CD8-positive, alpha-beta memory T cell (primary cell): Measurements from ENCODE around the gene SLC30A3. TPM values are rescaled to one million over a fixed set of nuclear protein-coding genes. Genes with fewer than 3 reads are reported as not detected.

Source experiments
- CTCF ChIA-PET: fragments of 350-600 bp; sonication (Branson Sonifier 250); formaldehyde crosslinking; loops from one replicate; lab custom pipeline; 2021; ENCODE audit warnings: antibody characterized with exemption; lab: Charles Lee
- POLR2A ChIA-PET: fragments of 350-600 bp; sonication (Branson Sonifier 250); formaldehyde crosslinking; loops from one replicate; lab custom pipeline; 2021; ENCODE audit warnings: antibody characterized with exemption; lab: Charles Lee
- DNase-seq, 5 donors: peaks; one replicate each; pipeline versions ENCODE4 v3.0.0 to v3.0.0-alpha.2; 2020 to 2022; ENCODE audit warnings: mixed read lengths in 1 of 5
- H3K27ac ChIP-seq: one replicate; pipeline ENCODE4 v1.7.0; 2013; ENCODE audit warnings: low read depth, mild to moderate bottlenecking, low read length, moderate library complexity
- H3K27me3 ChIP-seq: 2 replicates; pipeline ENCODE4 v1.7.0; 2013; ENCODE audit warnings: low read length, mild to moderate bottlenecking; ENCODE audit not compliant: insufficient read depth, poor library complexity, severe bottlenecking
- H3K36me3 ChIP-seq: 2 replicates; pipeline ENCODE4 v1.7.0; 2013; ENCODE audit warnings: mild to moderate bottlenecking, low read length, moderate library complexity; ENCODE audit not compliant: insufficient read depth
- H3K4me1 ChIP-seq: 2 replicates; pipeline ENCODE4 v1.7.0; 2013; ENCODE audit warnings: mild to moderate bottlenecking, low read length, moderate library complexity; ENCODE audit not compliant: insufficient read depth
- H3K4me3 ChIP-seq: 2 replicates; pipeline ENCODE4 v1.7.0; 2013; ENCODE audit warnings: mild to moderate bottlenecking, low read length
- H3K9me3 ChIP-seq: 2 replicates; pipeline ENCODE4 v1.7.0; 2013; ENCODE audit warnings: mild to moderate bottlenecking, low read length
- H3K27ac Mint-ChIP-seq, 8 donors: one replicate each; pipeline ENCODE4 v1.8.0; 2020 to 2021; ENCODE audit warnings: mixed read lengths in 8 of 8, mild to moderate bottlenecking in 6 of 8, inconsistent platforms in 3 of 8, moderate library complexity in 3 of 8
- H3K27me3 Mint-ChIP-seq, 2 donors: one replicate each; pipeline ENCODE4 v1.8.0; 2020 to 2021; ENCODE audit warnings: mixed read lengths in 2 of 2, mild to moderate bottlenecking in 1 of 2, moderate library complexity in 1 of 2
- H3K36me3 Mint-ChIP-seq, 3 donors: one replicate each; pipeline ENCODE4 v1.8.0; 2020 to 2021; ENCODE audit warnings: mixed read lengths in 3 of 3, inconsistent platforms in 1 of 3, mild to moderate bottlenecking in 1 of 3
- H3K4me1 Mint-ChIP-seq, 3 donors: one replicate each; pipeline ENCODE4 v1.8.0; 2020 to 2021; ENCODE audit warnings: mixed read lengths in 3 of 3, inconsistent platforms in 1 of 3, mild to moderate bottlenecking in 1 of 3
- H3K4me3 Mint-ChIP-seq, 7 donors: one replicate each; pipeline ENCODE4 v1.8.0; 2020 to 2021; ENCODE audit warnings: mixed read lengths in 7 of 7, mild to moderate bottlenecking in 6 of 7, moderate library complexity in 4 of 7, inconsistent platforms in 2 of 7
- H3K9me3 Mint-ChIP-seq, 5 donors: one replicate each; pipeline ENCODE4 v1.8.0; 2020 to 2022; ENCODE audit warnings: mixed read lengths in 5 of 5, mild to moderate bottlenecking in 3 of 5, moderate library complexity in 2 of 5, inconsistent platforms in 1 of 5
- polyA plus RNA-seq: library from polyadenylated mRNA; unstranded; fragments of 300-500 nt; fragmentation: Illumina TruSeq; gene quantifications from one replicate; pipeline ENCODE4 v1.2.3, GENCODE V29; 2021
- total RNA-seq, 2 experiments: library from RNA; stranded (reverse); gene quantifications; one replicate each; pipeline ENCODE4 v1.2.3, GENCODE V29; 2021

The SLC30A3 gene
- total and polyA plus RNA-seq, 3 experiments from 2014 or later, result 0.33 to 0.55 TPM; not detected in 1

- ChIA-PET CTCF (interaction anchor here (0.9 to 5.5 kb wide), 8 partner anchors 9 to 166 kb away, joined by 3 to 42 read pairs (median 5); no protein-coding TSS in a partner anchor), POLR2A (interaction anchor here (0.5 to 1.0 kb wide), 2 partner anchors 52 to 329 kb away, joined by 3 to 4 read pairs; partner anchors contain the start of genes ATRAID and SLC5A6)
- peaks cover 25 to 36% (median 31%) of the 10 kb centered on the region in 3 donors for H3K4me1 Mint-ChIP-seq
- peak overlapping the region in 6 of 8 donors; percentile 4 to 87 (median 23) for H3K27ac Mint-ChIP-seq
- Histone ChIP-seq H3K36me3 (no peaks in the 10 kb centered on the region), H3K4me1 (peaks cover 19% of the 10 kb centered on the region), H3K27me3 (peaks cover 38% of the 10 kb centered on the region), H3K27ac (no peak overlapping the region), H3K9me3 (no peaks in the 10 kb centered on the region), H3K4me3 (peak overlapping the region; percentile 59)
- DNase-seq, result peak in 3 of 5 donors; percentile 4 to 20 (median 19)
- H3K4me3 Mint-ChIP-seq, result peak overlapping the region; percentile 71 to 97 (median 92)
- peaks cover 0 to 2% (median 0%) of the 10 kb centered on the region in 3 donors for H3K36me3 Mint-ChIP-seq
- peaks cover 36 to 44% of the 10 kb centered on the region in 2 donors for H3K27me3 Mint-ChIP-seq
- peaks cover 0 to 2% (median 0%) of the 10 kb centered on the region in 5 donors for H3K9me3 Mint-ChIP-seq
These were observed 1.5 kb upstream of the SLC30A3 start for GRCh38 chr2:27264253-27264752.

- H3K27me3 ChIP-seq, result peaks cover 42% of the 10 kb centered on the region
- DNase-seq, result peak in 1 of 5 donors; percentile 15
- H3K9me3 ChIP-seq, result no peaks in the 10 kb centered on the region
- no peak overlapping the region for H3K27ac ChIP-seq
- peaks cover 19% of the 10 kb centered on the region for H3K4me1 ChIP-seq
- ChIA-PET CTCF (interaction anchor here (1.1 to 5.5 kb wide), 4 partner anchors 10 to 167 kb away, joined by 3 to 42 read pairs (median 6); no protein-coding TSS in a partner anchor), POLR2A (interaction anchor here (0.5 kb wide), 1 partner anchor 330 kb away, joined by 4 read pairs; no protein-coding TSS in a partner anchor)
- H3K27me3 Mint-ChIP-seq, result peaks cover 39 to 50% of the 10 kb centered on the region in 2 donors
- H3K4me3 ChIP-seq, result peak overlapping the region; percentile 59
- peak overlapping the region in 6 of 8 donors; percentile 7 to 89 (median 77) for H3K27ac Mint-ChIP-seq
- no peaks in the 10 kb centered on the region for H3K36me3 ChIP-seq
- H3K4me1 Mint-ChIP-seq, result peaks cover 25 to 36% (median 31%) of the 10 kb centered on the region in 3 donors
- peaks cover 0 to 2% (median 0%) of the 10 kb centered on the region in 5 donors for H3K9me3 Mint-ChIP-seq
- peak overlapping the region; percentile 71 to 97 (median 92) for H3K4me3 Mint-ChIP-seq
- peaks cover 0 to 2% (median 0%) of the 10 kb centered on the region in 3 donors for H3K36me3 Mint-ChIP-seq
These were observed 723 bp upstream of the SLC30A3 start for GRCh38 chr2:27263287-27264252.

DNA sequence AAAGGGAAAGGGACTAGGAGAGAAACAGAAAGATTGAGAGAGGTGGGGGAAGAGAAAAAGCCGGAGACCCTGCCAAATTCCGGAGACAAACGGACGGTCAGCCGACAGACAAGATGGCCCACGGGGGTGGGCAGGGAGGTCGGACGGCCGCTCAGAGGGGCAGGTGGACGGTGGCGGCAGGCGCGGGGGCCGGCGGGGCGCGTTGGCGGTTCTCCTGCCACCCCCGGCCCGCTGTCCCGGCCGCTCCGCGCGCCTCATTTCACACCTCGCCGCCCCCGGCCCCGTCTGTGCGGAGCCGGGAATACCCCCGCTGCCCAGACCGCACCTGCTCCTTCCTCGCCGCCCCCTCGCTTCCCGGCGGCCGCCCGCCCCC lies 935 bp downstream of the SLC30A3 start:
- peaks cover 44% of the 10 kb centered on the region for H3K27me3 ChIP-seq
- no peak overlapping the region for H3K27ac ChIP-seq
- peak overlapping the region in 1 of 8 donors; percentile 11 for H3K27ac Mint-ChIP-seq
- CTCF ChIA-PET, result no interaction called here
- peaks cover 0 to 2% (median 0%) of the 10 kb centered on the region in 5 donors for H3K9me3 Mint-ChIP-seq
- H3K27me3 Mint-ChIP-seq, result peaks cover 51 to 64% of the 10 kb centered on the region in 2 donors
- peak overlapping the region; percentile 37 to 88 (median 73) for H3K4me3 Mint-ChIP-seq
- H3K4me1 ChIP-seq, result peaks cover 19% of the 10 kb centered on the region
- no peaks in the 10 kb centered on the region for H3K36me3 ChIP-seq
- peaks cover 25 to 36% (median 31%) of the 10 kb centered on the region in 3 donors for H3K4me1 Mint-ChIP-seq
- no peak overlapping the region for H3K4me3 ChIP-seq
- POLR2A ChIA-PET, result no interaction called here
- H3K9me3 ChIP-seq, result no peaks in the 10 kb centered on the region
- DNase-seq, result no peak
- H3K36me3 Mint-ChIP-seq, result peaks cover 0 to 2% (median 0%) of the 10 kb centered on the region in 3 donors

GRCh38 chr2:27261241-27261925 lies 1.5 kb downstream of the SLC30A3 start:
- H3K27me3 Mint-ChIP-seq, result peaks cover 56 to 69% of the 10 kb centered on the region in 2 donors
- peaks cover 0 to 2% (median 0%) of the 10 kb centered on the region in 5 donors for H3K9me3 Mint-ChIP-seq
- peak overlapping the region in 2 of 8 donors; percentile 11 to 29 for H3K27ac Mint-ChIP-seq
- ChIA-PET CTCF (no interaction called here), POLR2A (no interaction called here)
- Histone ChIP-seq H3K27me3 (peaks cover 44% of the 10 kb centered on the region), H3K27ac (no peak overlapping the region), H3K36me3 (no peaks in the 10 kb centered on the region), H3K4me3 (no peak overlapping the region), H3K9me3 (no peaks in the 10 kb centered on the region), H3K4me1 (peaks cover 19% of the 10 kb centered on the region)
- peaks cover 25 to 36% (median 31%) of the 10 kb centered on the region in 3 donors for H3K4me1 Mint-ChIP-seq
- H3K36me3 Mint-ChIP-seq, result peaks cover 0 to 2% (median 0%) of the 10 kb centered on the region in 3 donors
- no peak for DNase-seq
- peak overlapping the region; percentile 37 to 88 (median 73) for H3K4me3 Mint-ChIP-seq

- H3K27me3 ChIP-seq, result peaks cover 31% of the 10 kb centered on the region
- no peak overlapping the region for H3K4me3 Mint-ChIP-seq
- H3K36me3 ChIP-seq, result no peaks in the 10 kb centered on the region
- no peak overlapping the region for H3K27ac Mint-ChIP-seq
- CTCF ChIA-PET, result no interaction called here
- H3K27me3 Mint-ChIP-seq, result peaks cover 48 to 74% of the 10 kb centered on the region in 2 donors
- no peak overlapping the region for H3K27ac ChIP-seq
- H3K4me1 Mint-ChIP-seq, result peaks cover 10 to 14% (median 13%) of the 10 kb centered on the region in 3 donors
- no peaks in the 10 kb centered on the region for H3K36me3 Mint-ChIP-seq
- no peak overlapping the region for H3K4me3 ChIP-seq
- H3K9me3 ChIP-seq, result no peaks in the 10 kb centered on the region
- DNase-seq, result no peak
- H3K4me1 ChIP-seq, result peaks cover 5% of the 10 kb centered on the region
- POLR2A ChIA-PET, result no interaction called here
- H3K9me3 Mint-ChIP-seq, result no peaks in the 10 kb centered on the region
These were observed 4.8 kb downstream of the SLC30A3 start for GRCh38 chr2:27258051-27258450.

DNA sequence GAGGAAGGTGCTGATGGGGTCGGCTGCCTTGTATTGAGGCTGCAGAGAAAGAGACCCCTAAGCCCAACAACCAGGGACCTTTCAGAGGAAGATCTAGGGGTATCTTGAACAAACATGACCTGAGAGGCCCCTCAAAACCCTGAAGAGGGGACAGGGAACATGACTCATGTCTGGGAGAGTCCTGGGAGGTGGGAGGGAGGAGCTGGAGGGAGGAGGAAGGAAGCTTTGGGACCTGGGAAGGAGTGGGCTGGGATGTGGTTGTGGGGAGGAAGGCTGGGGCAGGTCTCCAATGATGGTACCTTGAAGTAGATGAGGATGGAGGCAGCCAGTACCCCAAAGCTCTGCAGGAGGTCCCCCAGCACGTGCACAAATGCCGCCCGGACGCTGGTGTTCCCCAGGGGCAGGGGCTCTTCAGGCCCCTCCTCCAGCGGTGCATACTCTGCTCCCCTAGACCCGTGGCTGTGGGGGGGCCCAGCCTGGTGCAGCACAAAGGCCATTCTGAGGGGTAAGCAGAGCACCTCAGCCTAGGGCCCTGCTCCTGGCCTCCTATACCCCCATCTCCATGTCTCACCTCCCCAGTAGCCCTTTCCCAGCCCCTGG lies 5.9 kb downstream of the SLC30A3 start:
- H3K36me3 ChIP-seq, result no peaks in the 10 kb centered on the region
- Mint-ChIP-seq H3K4me1 (peaks cover 10 to 13% (median 12%) of the 10 kb centered on the region in 3 donors), H3K27me3 (peaks cover 48 to 78% of the 10 kb centered on the region in 2 donors), H3K36me3 (no peaks in the 10 kb centered on the region), H3K4me3 (no peak overlapping the region), H3K27ac (no peak overlapping the region), H3K9me3 (no peaks in the 10 kb centered on the region)
- H3K4me1 ChIP-seq, result peaks cover 5% of the 10 kb centered on the region
- ChIA-PET CTCF (interaction anchor here (1.3 kb wide), 1 partner anchor 22 kb away, joined by 5 read pairs; no protein-coding TSS in a partner anchor), POLR2A (no interaction called here)
- H3K27me3 ChIP-seq, result peaks cover 31% of the 10 kb centered on the region
- H3K4me3 ChIP-seq, result no peak overlapping the region
- H3K27ac ChIP-seq, result no peak overlapping the region
- no peak for DNase-seq
- H3K9me3 ChIP-seq, result no peaks in the 10 kb centered on the region

- H3K27me3 Mint-ChIP-seq, result peaks cover 42 to 73% of the 10 kb centered on the region in 2 donors
- CTCF ChIA-PET, result no interaction called here
- no peak for DNase-seq
- Histone ChIP-seq H3K36me3 (no peaks in the 10 kb centered on the region), H3K27me3 (peaks cover 26% of the 10 kb centered on the region), H3K9me3 (no peaks in the 10 kb centered on the region), H3K4me1 (no peaks in the 10 kb centered on the region), H3K27ac (no peak overlapping the region), H3K4me3 (no peak overlapping the region)
- H3K4me1 Mint-ChIP-seq, result peaks cover 0 to under 1% (median 0%) of the 10 kb centered on the region in 3 donors
- no peaks in the 10 kb centered on the region for H3K9me3 Mint-ChIP-seq
- no peak overlapping the region for H3K27ac Mint-ChIP-seq
- no peaks in the 10 kb centered on the region for H3K36me3 Mint-ChIP-seq
- H3K4me3 Mint-ChIP-seq, result no peak overlapping the region
- POLR2A ChIA-PET, result no interaction called here
These were observed 7.2 kb downstream of the SLC30A3 start for GRCh38 chr2:27255660-27256059.
